Spinal cord (tissue), 10 donors: Measurements from ENCODE around the gene TAB2. TPM values are rescaled to one million over a fixed set of nuclear protein-coding genes. Genes with fewer than 3 reads are reported as not detected.
"Not testable (repeated sequence)": the region's sequence is repeated elsewhere in the genome, so short reads cannot be mapped to it uniquely, and the experiment has no call there.

Experiments used
- DNase-seq, 6 donors: peaks; one replicate each; pipeline versions ENCODE4 v3.0.0 to v3.0.0-alpha.2; 2013 to 2015; ENCODE audit warnings: low spot score in 6 of 6, low read depth in 4 of 6
- H3K27ac ChIP-seq: one replicate; pipeline ENCODE4 v1.5.1; 2013; ENCODE audit warnings: low read depth, low read length, control low read depth
- H3K27me3 ChIP-seq: one replicate; pipeline ENCODE4 v1.6.1; 2013; ENCODE audit warnings: low read length; ENCODE audit not compliant: control insufficient read depth, insufficient read depth
- H3K36me3 ChIP-seq: one replicate; pipeline ENCODE4 v1.6.1; 2013; ENCODE audit warnings: low read length; ENCODE audit not compliant: control insufficient read depth, insufficient read depth
- H3K4me1 ChIP-seq: one replicate; pipeline ENCODE4 v1.6.1; 2013; ENCODE audit warnings: low read length; ENCODE audit not compliant: control insufficient read depth, insufficient read depth
- H3K4me3 ChIP-seq: one replicate; pipeline ENCODE4 v1.5.1; 2013; ENCODE audit warnings: low read depth, low read length, control low read depth
- H3K9me3 ChIP-seq: one replicate; pipeline ENCODE4 v1.6.1; 2013; ENCODE audit warnings: low read length; ENCODE audit not compliant: control insufficient read depth, insufficient read depth
- WGBS: methylation state at CpG from one replicate; pipeline ENCODE4 v1.1.5; 2013; ENCODE audit warnings: missing lambda C conversion rate; ENCODE audit not compliant: insufficient coverage; 5-methylcytosine and 5-hydroxymethylcytosine counted together
- polyA plus RNA-seq, 2 donors: library from polyadenylated mRNA; unstranded; fragments of 120-200 nt; gene quantifications; one replicate each; pipeline ENCODE4 v1.2.1, GENCODE V29; 2013; ENCODE audit not compliant: insufficient read length in 2 of 2
- total RNA-seq, 2 donors: library from RNA; depleted of rRNA in 1 of 2; stranded (reverse); fragments of 120-200 nt in 1 of 2; fragments of >200 nt in 1 of 2; gene quantifications; one replicate each; pipeline versions ENCODE4 v1.2.3 to v1.2.4, GENCODE V29; 2013 to 2014
- donor health status: healthy.

The TAB2 gene
- total and polyA plus RNA-seq, 4 donors = 57.6 to 69.7 (median 61.5) TPM

DNA sequence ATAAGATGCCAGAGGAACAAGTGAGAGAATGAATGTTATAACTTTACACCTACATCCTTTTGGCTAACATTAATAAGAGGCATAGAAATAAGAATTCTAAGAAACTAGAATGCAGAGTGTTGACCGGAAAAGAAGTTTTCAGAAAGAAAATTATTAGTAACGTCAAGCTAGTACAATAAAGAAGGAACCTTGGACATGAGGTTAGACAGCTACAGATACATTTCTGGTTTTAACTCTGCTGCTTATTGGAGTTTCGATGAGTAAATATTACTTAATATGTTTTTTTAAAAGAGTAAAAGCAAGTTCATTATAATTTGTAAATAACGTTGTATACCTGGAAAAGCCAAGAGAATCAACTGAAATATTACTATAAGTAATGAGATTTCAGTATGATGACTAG lies 22.7 kb downstream of the TAB2 start:
- H3K27me3 ChIP-seq = no peaks in the 10 kb centered on the region

DNA sequence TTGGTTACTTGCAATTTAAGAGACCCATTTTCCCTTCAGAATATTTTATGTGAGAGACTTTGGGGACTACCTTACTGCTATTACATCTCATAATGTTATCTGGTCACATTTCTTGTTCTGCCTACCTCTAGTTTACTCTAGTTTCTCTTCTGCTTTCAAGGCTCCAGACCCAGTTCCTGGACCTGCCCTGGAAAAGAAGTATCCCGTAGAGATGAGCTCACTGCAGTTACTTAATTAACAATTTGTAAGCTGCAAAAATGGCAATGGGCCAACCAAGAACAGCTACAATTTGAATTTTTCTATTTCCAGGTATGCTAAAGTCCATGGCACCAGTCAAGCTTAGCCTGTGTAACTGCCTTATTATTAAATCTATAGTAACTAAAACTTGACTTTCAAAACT lies 25.0 kb downstream of the TAB2 start:
- WGBS = 0% methylated on average over 1 of the region's 1 CpG
- DNase-seq = no peak
- Histone ChIP-seq H3K9me3 (no peaks in the 10 kb centered on the region), H3K36me3 (no peaks in the 10 kb centered on the region), H3K4me1 (no peaks in the 10 kb centered on the region), H3K27me3 (no peaks in the 10 kb centered on the region), H3K4me3 (no peak overlapping the region), H3K27ac (no peak overlapping the region)

More for the DNA sequence above, 22.7 kb downstream of the TAB2 start:
- Histone ChIP-seq H3K4me3 (no peak overlapping the region), H3K4me1 (no peaks in the 10 kb centered on the region), H3K36me3 (no peaks in the 10 kb centered on the region), H3K27ac (no peak overlapping the region), H3K9me3 (no peaks in the 10 kb centered on the region)
- WGBS = no CpG with 5 or more reads among the region's 4 CpGs
- DNase-seq = no peak

DNA sequence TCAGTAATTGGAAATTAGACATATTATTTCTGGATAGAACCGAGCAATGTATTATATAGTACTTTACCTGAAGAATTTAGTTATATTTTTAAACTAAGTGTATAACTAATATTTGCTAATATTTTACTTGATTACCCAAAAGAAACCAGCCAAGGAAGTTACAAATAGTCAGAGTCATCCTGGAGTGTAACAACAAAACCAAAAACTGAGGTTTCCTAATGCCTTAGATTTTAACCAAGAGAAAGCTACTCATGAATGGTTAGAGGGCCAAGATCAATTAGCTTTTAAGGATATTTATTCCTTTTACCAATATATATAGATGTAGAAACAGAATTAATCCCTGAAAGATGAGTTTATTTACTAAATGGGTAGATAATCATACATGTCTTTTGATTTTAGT lies 26.0 kb downstream of the TAB2 start:
- no CpG with 5 or more reads among the region's 1 CpG for WGBS
- no peaks in the 10 kb centered on the region for H3K4me1 ChIP-seq
- no peak overlapping the region for H3K27ac ChIP-seq
- no peaks in the 10 kb centered on the region for H3K27me3 ChIP-seq
- H3K4me3 ChIP-seq = no peak overlapping the region
- H3K9me3 ChIP-seq = no peaks in the 10 kb centered on the region
- no peaks in the 10 kb centered on the region for H3K36me3 ChIP-seq
- DNase-seq = no peak

DNA sequence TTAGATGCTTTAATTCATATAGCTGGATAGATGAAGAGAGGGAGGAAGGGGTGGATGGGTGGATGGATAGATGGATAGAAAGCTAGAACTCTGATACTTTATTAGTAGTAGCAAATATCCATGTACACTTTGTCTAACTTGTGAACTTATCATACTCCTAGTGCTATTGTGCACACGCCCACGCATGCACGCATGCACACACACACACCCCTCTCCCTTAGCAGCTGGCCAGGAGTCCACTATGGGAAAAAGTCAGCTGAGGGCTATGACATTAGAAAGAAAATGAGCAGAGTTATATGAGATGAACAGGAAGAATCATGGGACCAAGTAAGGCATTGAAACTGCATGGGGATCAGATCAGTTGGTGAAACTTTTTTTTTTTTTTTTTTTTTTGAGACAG lies 28.6 kb downstream of the TAB2 start:
- no peak overlapping the region for H3K4me3 ChIP-seq
- H3K4me1 ChIP-seq = no peaks in the 10 kb centered on the region
- H3K9me3 ChIP-seq = no peaks in the 10 kb centered on the region
- H3K27me3 ChIP-seq = no peaks in the 10 kb centered on the region
- no CpG with 5 or more reads among the region's 3 CpGs for WGBS
- DNase-seq = no peak
- H3K27ac ChIP-seq = no peak overlapping the region
- no peaks in the 10 kb centered on the region for H3K36me3 ChIP-seq

DNA sequence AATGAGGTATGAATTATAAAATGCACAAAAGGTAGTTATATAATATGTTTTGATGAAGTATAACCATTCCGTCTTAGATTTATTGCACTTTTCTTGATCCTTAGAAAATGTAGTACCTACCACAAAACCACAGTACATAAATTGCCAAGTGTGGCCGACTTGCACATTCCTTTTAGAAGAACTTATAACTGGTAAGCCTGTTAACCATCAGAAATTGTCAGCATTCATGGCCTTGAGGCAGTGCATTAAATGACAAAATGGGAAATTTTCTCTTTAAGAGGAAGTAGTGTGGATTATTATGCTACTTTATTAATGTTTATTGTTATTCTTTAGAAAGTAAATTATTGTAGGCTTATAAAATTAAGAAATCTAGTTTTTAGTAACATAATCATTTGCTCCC lies 29.6 kb downstream of the TAB2 start:
- Histone ChIP-seq H3K27me3 (no peaks in the 10 kb centered on the region), H3K4me3 (no peak overlapping the region), H3K36me3 (no peaks in the 10 kb centered on the region), H3K4me1 (no peaks in the 10 kb centered on the region), H3K27ac (no peak overlapping the region), H3K9me3 (no peaks in the 10 kb centered on the region)
- no CpG with 5 or more reads among the region's 2 CpGs for WGBS
- no peak for DNase-seq

DNA sequence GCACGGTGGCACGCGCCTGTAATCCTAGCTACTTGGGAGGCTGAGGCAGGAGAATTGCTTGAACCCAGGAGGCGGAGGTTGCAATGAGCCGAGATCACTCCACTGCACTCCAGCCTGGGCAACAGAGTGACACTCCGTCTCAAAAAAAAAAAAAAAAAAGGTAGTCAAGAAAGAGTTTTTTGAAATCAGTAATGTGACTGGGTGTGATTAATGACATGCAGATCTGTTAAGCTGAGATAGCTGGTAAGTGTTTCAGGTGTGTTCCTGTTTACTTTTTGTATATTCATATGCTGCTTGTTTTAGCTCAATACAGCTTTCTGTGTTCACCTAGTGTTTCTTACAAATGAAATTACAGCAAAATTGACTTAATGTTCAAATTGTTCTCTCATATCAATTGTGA lies 31.8 kb downstream of the TAB2 start:
- not testable (repeated sequence) for H3K36me3 ChIP-seq, H3K27me3 ChIP-seq, H3K9me3 ChIP-seq, H3K27ac ChIP-seq, H3K4me1 ChIP-seq, H3K4me3 ChIP-seq, DNase-seq
- whole genome bisulfite sequencing = 97% methylated on average over 6 of the region's 6 CpGs

DNA sequence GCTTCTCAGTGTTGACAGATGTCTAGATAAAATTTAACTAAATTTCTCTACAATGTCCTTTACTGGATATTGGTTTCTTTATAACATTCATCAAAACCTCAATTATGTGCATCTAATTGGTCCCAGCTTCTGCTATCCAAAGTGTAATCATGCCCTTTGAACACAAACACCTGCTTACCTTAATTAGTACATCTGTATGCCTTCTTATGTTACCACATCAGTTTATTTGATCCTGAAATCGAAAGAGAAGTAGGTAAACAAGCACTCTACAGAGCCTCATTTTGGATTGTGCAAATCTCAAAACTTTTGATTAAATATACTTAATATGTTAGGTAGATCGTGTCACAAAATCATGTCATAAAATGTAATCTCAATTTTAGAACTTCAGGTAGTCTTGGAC lies 36.5 kb downstream of the TAB2 start:
- Histone ChIP-seq H3K36me3 (no peaks in the 10 kb centered on the region), H3K27ac (no peak overlapping the region), H3K9me3 (no peaks in the 10 kb centered on the region), H3K27me3 (no peaks in the 10 kb centered on the region), H3K4me1 (no peaks in the 10 kb centered on the region), H3K4me3 (no peak overlapping the region)
- peak in 1 of 6 donors; percentile 32 for DNase-seq
- WGBS = no CpG with 5 or more reads among the region's 2 CpGs

DNA sequence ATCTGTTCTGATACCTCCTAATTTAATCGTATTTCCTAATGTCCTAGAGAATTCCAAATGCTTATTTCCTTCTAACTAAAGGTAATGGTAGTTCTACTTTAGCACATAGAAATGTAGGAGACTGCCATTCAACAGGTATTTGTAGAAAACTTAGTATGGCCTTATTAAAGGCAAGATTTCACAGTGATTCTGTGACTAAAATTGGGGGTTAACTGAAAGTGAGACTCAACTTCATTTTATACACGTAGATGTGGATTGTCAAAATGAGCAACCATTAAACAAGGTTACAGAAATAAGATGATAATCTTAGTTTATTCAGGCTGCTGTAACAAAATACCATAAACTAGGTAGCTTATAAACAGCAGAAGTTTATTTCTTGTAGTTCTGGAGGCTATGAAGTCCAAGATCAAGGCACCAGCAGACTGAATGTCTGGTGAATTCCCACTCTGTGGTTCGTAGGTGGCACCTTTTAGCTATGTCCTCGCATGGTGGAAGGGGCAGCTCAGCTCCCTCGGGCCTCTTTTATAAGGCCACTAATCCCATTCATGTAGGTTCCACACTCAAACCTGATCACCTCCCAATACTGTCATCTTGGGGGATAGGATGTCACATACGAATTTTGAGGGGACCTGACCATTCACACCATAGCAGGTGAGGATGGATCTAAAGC lies 38.7 kb downstream of the TAB2 start:
- DNase-seq = no peak
- Histone ChIP-seq H3K9me3 (no peaks in the 10 kb centered on the region), H3K27ac (no peak overlapping the region), H3K36me3 (no peaks in the 10 kb centered on the region), H3K4me1 (no peaks in the 10 kb centered on the region), H3K4me3 (no peak overlapping the region), H3K27me3 (no peaks in the 10 kb centered on the region)
- WGBS = 100% methylated on average over 1 of the region's 6 CpGs

DNA sequence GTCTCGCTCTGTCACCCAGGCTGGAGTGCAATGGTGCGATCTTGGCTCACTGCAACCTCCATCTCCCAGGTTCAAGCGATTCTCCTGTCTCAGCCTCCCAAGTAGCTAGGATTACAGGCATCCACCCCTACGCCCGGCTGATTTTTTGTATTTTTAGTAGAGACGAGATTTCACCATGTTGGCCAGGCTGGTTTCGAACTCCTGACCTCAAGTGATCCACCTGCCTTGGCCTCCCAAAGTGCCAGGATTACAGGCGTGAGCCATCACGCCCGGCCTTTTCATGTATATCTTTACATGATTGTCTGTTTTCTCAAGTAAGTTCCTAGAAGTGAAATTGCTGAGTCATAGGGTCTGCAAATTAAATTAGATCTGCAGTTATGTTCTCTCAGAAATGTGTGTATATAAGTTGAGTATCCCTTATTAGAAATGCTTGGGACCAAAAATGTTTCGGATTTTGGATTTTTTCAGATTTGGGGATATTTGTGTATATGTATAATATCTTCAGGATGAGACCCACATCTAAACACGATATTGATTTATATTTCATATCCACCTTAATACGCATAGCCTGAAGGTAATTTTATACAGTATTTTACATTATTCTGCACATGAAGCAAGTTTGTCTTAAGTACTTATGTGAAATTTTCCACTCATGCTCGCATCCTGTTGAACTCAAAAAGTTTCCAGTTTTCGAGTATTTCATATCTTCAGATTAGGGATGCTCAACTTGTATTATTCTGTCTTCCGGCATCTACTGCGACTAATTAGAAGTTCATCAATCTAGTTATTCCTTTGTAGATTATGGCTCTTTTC lies 40.4 kb downstream of the TAB2 start:
- Histone ChIP-seq H3K9me3 (no peaks in the 10 kb centered on the region), H3K36me3 (no peaks in the 10 kb centered on the region), H3K4me3 (no peak overlapping the region), H3K4me1 (no peaks in the 10 kb centered on the region), H3K27me3 (no peaks in the 10 kb centered on the region), H3K27ac (no peak overlapping the region)
- WGBS = 94% methylated on average over 3 of the region's 17 CpGs
- DNase-seq = no peak

DNA sequence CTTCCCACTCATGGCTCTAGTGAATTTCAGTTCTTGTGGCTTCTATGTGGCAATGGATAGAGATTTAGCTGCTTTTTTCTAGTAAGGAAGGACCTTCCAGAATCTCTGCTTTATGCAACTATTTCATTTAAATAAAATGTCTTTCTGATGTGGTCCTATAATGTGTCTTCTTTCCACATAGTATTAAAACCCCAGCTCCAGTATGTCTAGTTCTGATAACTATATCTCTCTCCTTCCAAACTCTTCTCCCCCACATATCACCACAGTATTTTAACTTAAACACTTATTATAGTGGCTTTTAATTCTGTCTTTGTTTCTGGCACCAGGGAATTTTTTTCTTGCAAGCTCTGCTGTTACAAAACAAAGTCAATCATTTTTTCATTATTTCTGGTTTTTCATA lies 41.9 kb downstream of the TAB2 start:
- H3K9me3 ChIP-seq = no peaks in the 10 kb centered on the region
- H3K4me3 ChIP-seq = no peak overlapping the region
- H3K4me1 ChIP-seq = no peaks in the 10 kb centered on the region

More for the DNA sequence above, 41.9 kb downstream of the TAB2 start:
- no peaks in the 10 kb centered on the region for H3K27me3 ChIP-seq
- H3K27ac ChIP-seq = no peak overlapping the region
- DNase-seq = no peak
- H3K36me3 ChIP-seq = no peaks in the 10 kb centered on the region
